IMR-90 (cell line): ENCODE results near the gene IGF1R. TPM values are rescaled to one million over a fixed set of nuclear protein-coding genes. Genes with fewer than 3 reads are reported as not detected.

Experiments
- ATAC-seq: fragments of 200-7000 bp; cut with Tn5 transposase; 2 replicates; pipeline ENCODE4 v1.9.1; 2020; ENCODE audit warnings: low read depth, mild to moderate bottlenecking, moderate library complexity
- BruUV-seq: library from RNA; stranded (reverse); fragments of 400-500 nt; replicated peaks from 2 replicates; lab custom pipeline; 2021; lab: Mats Ljungman, UMichigan
- CTCF ChIA-PET: fragments of 300-600 bp; formaldehyde crosslinking; extraction: SDS; loops from one replicate; lab custom pipeline; 2021; ENCODE audit warnings: antibody characterized with exemption; lab: Yijun Ruan, JAX
- POLR2A ChIA-PET: fragments of 300-600 bp; sonication (Branson Sonifier 250); formaldehyde crosslinking; loops from one replicate; lab custom pipeline; 2022; ENCODE audit warnings: antibody characterized with exemption; ENCODE audit not compliant: unreplicated experiment; lab: Charles Lee
- DNase-seq: peaks from one replicate; pipeline ENCODE4 v3.0.0; 2013
- H2AFZ ChIP-seq: replicated peaks from 2 replicates; pipeline ENCODE3; 2013; ENCODE audit warnings: low read length, mild to moderate bottlenecking; ENCODE audit not compliant: poor library complexity
- H2AK5ac ChIP-seq: 2 replicates; pipeline ENCODE4 v1.6.1; 2013; ENCODE audit warnings: low read depth, low read length, inconsistent platforms
- H2AK9ac ChIP-seq: replicated peaks from 2 replicates; pipeline ENCODE3; 2013; ENCODE audit warnings: mild to moderate bottlenecking, low read depth, low read length, moderate library complexity; ENCODE audit not compliant: poor library complexity
- H2BK120ac ChIP-seq: 2 replicates; pipeline ENCODE4 v1.6.1; 2013; ENCODE audit warnings: low read depth, low read length, inconsistent platforms
- H2BK15ac ChIP-seq: 3 replicates; pipeline ENCODE4 v1.6.1; 2013; ENCODE audit warnings: low read depth, low read length, inconsistent platforms
- H2BK20ac ChIP-seq: 2 replicates; pipeline ENCODE4 v1.6.1; 2013; ENCODE audit warnings: low read depth, mild to moderate bottlenecking, inconsistent platforms, low read length, moderate library complexity
- H2BK5ac ChIP-seq: 2 replicates; pipeline ENCODE4 v1.6.1; 2013; ENCODE audit warnings: mild to moderate bottlenecking, low read depth, low read length, inconsistent platforms; ENCODE audit not compliant: poor library complexity, severe bottlenecking
- H3K14ac ChIP-seq: replicated peaks from 2 replicates; pipeline ENCODE4 v1.6.1; 2013; ENCODE audit warnings: low read depth, low read length, inconsistent platforms
- H3K18ac ChIP-seq: 2 replicates; pipeline ENCODE4 v1.6.1; 2013; ENCODE audit warnings: low read depth, low read length, control low read depth
- H3K23ac ChIP-seq: 2 replicates; pipeline ENCODE4 v1.6.1; 2013; ENCODE audit warnings: low read depth, low read length, inconsistent platforms
- H3K27ac ChIP-seq: 2 replicates; pipeline ENCODE4 v1.5.1; 2013; ENCODE audit warnings: mild to moderate bottlenecking, control low read depth, low read length; ENCODE audit not compliant: insufficient read depth
- H3K27me3 ChIP-seq: 2 replicates; pipeline ENCODE4 v1.6.1; 2013; ENCODE audit warnings: low read length; ENCODE audit not compliant: control insufficient read depth, insufficient read depth
- H3K36me3 ChIP-seq: 2 replicates; pipeline ENCODE4 v1.6.1; 2013; ENCODE audit warnings: low read length, mixed read lengths; ENCODE audit not compliant: control insufficient read depth, insufficient read depth
- H3K4ac ChIP-seq: 2 replicates; pipeline ENCODE4 v1.6.1; 2013; ENCODE audit warnings: low read depth, low read length, inconsistent platforms
- H3K4me1 ChIP-seq: 2 replicates; pipeline ENCODE4 v1.6.1; 2013; ENCODE audit warnings: low read length, mixed read lengths; ENCODE audit not compliant: control insufficient read depth, insufficient read depth
- H3K4me2 ChIP-seq: 2 replicates; pipeline ENCODE4 v1.6.1; 2013; ENCODE audit warnings: low read depth, mild to moderate bottlenecking, control low read depth, low read length, moderate library complexity
- H3K4me3 ChIP-seq: 2 replicates; pipeline ENCODE4 v1.5.1; 2013; ENCODE audit warnings: low read depth, mild to moderate bottlenecking, control low read depth, low read length, moderate library complexity; ENCODE audit not compliant: insufficient read depth
- H3K56ac ChIP-seq: 2 replicates; pipeline ENCODE4 v1.6.1; 2013; ENCODE audit warnings: low read length, inconsistent platforms; ENCODE audit not compliant: insufficient read depth; ENCODE audit errors: extremely low read depth
- H3K79me1 ChIP-seq, 2 experiments: 2 replicates each; pipeline ENCODE4 v1.6.1; 2013; ENCODE audit warnings: low read length in 2 of 2, inconsistent platforms in 1 of 2, low read depth in 1 of 2
- H3K9ac ChIP-seq: 2 replicates; pipeline ENCODE4 v1.6.1; 2013; ENCODE audit warnings: low read depth, low read length, control low read depth
- H3K9me1 ChIP-seq: 2 replicates; pipeline ENCODE4 v1.6.1; 2013; ENCODE audit warnings: low read length, inconsistent platforms; ENCODE audit not compliant: insufficient read depth
- H3K9me3 ChIP-seq: 2 replicates; pipeline ENCODE4 v1.6.1; 2013; ENCODE audit warnings: low read length; ENCODE audit not compliant: control insufficient read depth, insufficient read depth
- H4K20me1 ChIP-seq: 2 replicates; pipeline ENCODE4 v1.6.1; 2013; ENCODE audit warnings: low read length, inconsistent platforms; ENCODE audit not compliant: insufficient read depth
- H4K5ac ChIP-seq: 2 replicates; pipeline ENCODE4 v1.6.1; 2013; ENCODE audit warnings: mild to moderate bottlenecking, low read depth, low read length, control low read depth
- H4K8ac ChIP-seq, 2 experiments: 2 replicates each; pipeline ENCODE4 v1.6.1; 2013; ENCODE audit warnings: low read depth in 2 of 2, low read length in 2 of 2, control low read depth in 1 of 2, inconsistent platforms in 1 of 2
- H4K91ac ChIP-seq: 2 replicates; pipeline ENCODE4 v1.6.1; 2013; ENCODE audit warnings: low read depth, low read length, inconsistent platforms; ENCODE audit not compliant: insufficient read depth
- BHLHE40 ChIP-seq: fragments of 150-350 bp; IDR thresholded peaks from 2 replicates; pipeline ENCODE4 v1.6.1; 2016; ENCODE audit warnings: mild to moderate bottlenecking, low read depth, low read length
- CEBPB ChIP-seq: IDR thresholded peaks from 2 replicates; pipeline ENCODE4 v1.6.1; 2012; ENCODE audit warnings: low read depth, low read length, improper control_type of control experiment
- CHD1 ChIP-seq: IDR thresholded peaks from 2 replicates; pipeline ENCODE4 v1.6.1; 2012; ENCODE audit warnings: low read depth, low read length, improper control_type of control experiment
- CTCF ChIP-seq: conservative IDR thresholded peaks from 2 replicates; pipeline ENCODE4 v1.5.1; 2012; ENCODE audit warnings: mild to moderate bottlenecking, low read depth, low read length, improper control_type of control experiment
- FOS ChIP-seq: fragments of 150-350 bp; IDR thresholded peaks from 2 replicates; pipeline ENCODE4 v1.6.1; 2016; ENCODE audit warnings: low read depth, low read length
- MAZ ChIP-seq: IDR thresholded peaks from 2 replicates; pipeline ENCODE4 v1.6.1; 2012; ENCODE audit warnings: low read depth, mild to moderate bottlenecking, low read length, improper control_type of control experiment, moderate library complexity, borderline replicate concordance
- MXI1 ChIP-seq: IDR thresholded peaks from 2 replicates; pipeline ENCODE4 v1.6.1; 2012; ENCODE audit warnings: low read depth, mild to moderate bottlenecking, low read length, moderate library complexity, borderline replicate concordance
- POLR2A ChIP-seq: IDR thresholded peaks from 2 replicates; pipeline ENCODE4 v1.6.1; 2012; ENCODE audit warnings: mild to moderate bottlenecking, low read depth, low read length
- RCOR1 ChIP-seq: IDR thresholded peaks from 2 replicates; pipeline ENCODE4 v1.6.1; 2012; ENCODE audit warnings: mild to moderate bottlenecking, low read length, improper control_type of control experiment; ENCODE audit not compliant: insufficient replicate concordance
- RFX5 ChIP-seq: IDR thresholded peaks from 2 replicates; pipeline ENCODE4 v1.8.0; 2012; ENCODE audit warnings: low read depth, mild to moderate bottlenecking, low read length, moderate library complexity
- SMC3 ChIP-seq: fragments of 150-350 bp; IDR thresholded peaks from 2 replicates; pipeline ENCODE4 v1.6.1; 2016; ENCODE audit warnings: low read depth, mild to moderate bottlenecking, antibody characterized with exemption, low read length, moderate library complexity
- WGBS, 2 experiments: methylation state at CpG; one replicate each; pipeline versions ENCODE4 v1.1.5 to v1.1.7; 2013; ENCODE audit warnings: missing lambda C conversion rate in 2 of 2; ENCODE audit not compliant: insufficient read length in 1 of 2; ENCODE audit errors: extremely low coverage in 2 of 2; 5-methylcytosine and 5-hydroxymethylcytosine counted together
- dilution Hi-C: fragments of 300-500 bp; cut with HindIII; formaldehyde crosslinking; loops from one replicate; pipeline ENCODE4 v1.14.3; 2018; ENCODE audit warnings: low sequenced_read_pairs; ENCODE audit not compliant: unreplicated experiment
- in situ Hi-C: fragments of 300-500 bp; cut with MboI; formaldehyde crosslinking; loops from 3 replicates; pipeline ENCODE4 v1.14.3; 2019; ENCODE audit warnings: low sequenced_read_pairs, inconsistent platforms, mixed read lengths
- intact Hi-C: fragments of 100-400 bp; cut with micrococcal nuclease; formaldehyde crosslinking; loops from 2 replicates; pipeline ENCODE4 v1.10.0; 2022
- polyA plus RNA-seq, 3 experiments: library from polyadenylated mRNA; depleted of rRNA; stranded (reverse); fragments of >200 nt; gene quantifications; 2 replicates each; pipeline ENCODE4 v1.2.3, GENCODE V29; 2012; ENCODE audit warnings: low replicate concordance in 1 of 3
- total RNA-seq: library from RNA; depleted of rRNA; stranded (reverse); fragments of >200 nt; gene quantifications from 2 replicates; pipeline ENCODE4 v1.2.3, GENCODE V29; 2012
- TF ChIP-seq, protein P1 (sequence below): fragments of 150-350 bp; IDR thresholded peaks from 2 replicates; pipeline ENCODE4 v1.6.1; 2016; ENCODE audit warnings: low read depth, mild to moderate bottlenecking, low read length, moderate library complexity, borderline replicate concordance
- TF ChIP-seq, protein P2 (sequence below): fragments of 150-350 bp; IDR thresholded peaks from 2 replicates; pipeline ENCODE4 v1.6.1; 2017; ENCODE audit warnings: mild to moderate bottlenecking, antibody characterized with exemption, low read length, low read depth

Gene IGF1R
- total and polyA plus RNA-seq, 2 of the 4 experiments (the other 2 are of a cell fraction) = 24.0 to 24.9 TPM

DNA sequence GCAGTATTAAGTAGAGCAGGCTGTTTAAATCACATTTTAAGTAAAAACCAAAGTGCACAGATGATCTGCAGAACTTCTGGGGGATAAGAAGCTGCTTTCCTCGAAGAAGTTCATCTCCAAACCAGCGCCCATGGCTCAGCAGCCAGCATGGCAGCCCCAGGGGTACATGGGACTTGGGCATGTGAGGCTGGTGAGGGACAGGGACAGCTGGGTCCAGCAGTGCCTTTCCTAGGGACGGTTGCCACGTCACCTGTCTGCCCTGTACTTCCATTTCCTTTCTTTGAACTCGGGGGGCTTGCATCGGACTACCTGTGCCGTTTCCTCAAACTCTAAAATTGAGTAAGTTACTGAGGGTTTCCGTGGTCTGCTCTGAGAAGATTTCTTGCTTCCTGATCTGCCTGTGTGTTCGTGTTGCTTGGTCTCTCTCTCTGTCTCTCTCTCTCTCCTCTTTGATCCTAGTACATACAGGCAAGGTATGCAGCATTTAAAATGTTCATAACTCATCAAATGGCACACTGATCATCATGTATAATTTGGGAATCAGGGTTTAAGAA is 67.6 kb downstream of the IGF1R start:
- Histone ChIP-seq H3K23ac (no peak overlapping the region), H2AFZ (no peak overlapping the region), H3K56ac (no peak overlapping the region), H3K27me3 (no peaks in the 10 kb centered on the region), H3K36me3 (peaks cover 11% of the 10 kb centered on the region), H3K14ac (no peak overlapping the region), H2BK15ac (no peak overlapping the region), H4K20me1 (peaks cover 99% of the 10 kb centered on the region), H2AK9ac (no peak overlapping the region), H4K5ac (no peak overlapping the region), H3K18ac (no peak overlapping the region), H3K9me1 (peaks cover 56% of the 10 kb centered on the region), H2BK5ac (no peak overlapping the region), H4K91ac (no peak overlapping the region), H3K79me1 (peaks cover 32 to 95% of the 10 kb centered on the region in 2 experiments), H3K4me2 (no peak overlapping the region), H2BK120ac (no peak overlapping the region), H4K8ac (no peak overlapping the region), H3K4ac (no peak overlapping the region), H3K4me1 (peaks cover 34% of the 10 kb centered on the region), H2AK5ac (no peak overlapping the region), H3K9ac (no peak overlapping the region), H3K4me3 (no peak overlapping the region), H3K9me3 (peaks cover 9% of the 10 kb centered on the region), H2BK20ac (no peak overlapping the region), H3K27ac (no peak overlapping the region)
- in situ Hi-C loops = no loop called here
- TF ChIP-seq BHLHE40 = no peak
- no peak for TF ChIP-seq RFX5
- TF ChIP-seq, protein P1, sequence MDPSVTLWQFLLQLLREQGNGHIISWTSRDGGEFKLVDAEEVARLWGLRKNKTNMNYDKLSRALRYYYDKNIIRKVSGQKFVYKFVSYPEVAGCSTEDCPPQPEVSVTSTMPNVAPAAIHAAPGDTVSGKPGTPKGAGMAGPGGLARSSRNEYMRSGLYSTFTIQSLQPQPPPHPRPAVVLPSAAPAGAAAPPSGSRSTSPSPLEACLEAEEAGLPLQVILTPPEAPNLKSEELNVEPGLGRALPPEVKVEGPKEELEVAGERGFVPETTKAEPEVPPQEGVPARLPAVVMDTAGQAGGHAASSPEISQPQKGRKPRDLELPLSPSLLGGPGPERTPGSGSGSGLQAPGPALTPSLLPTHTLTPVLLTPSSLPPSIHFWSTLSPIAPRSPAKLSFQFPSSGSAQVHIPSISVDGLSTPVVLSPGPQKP = no peak
- no peak for TF ChIP-seq MXI1
- TF ChIP-seq POLR2A = no peak
- no peak for TF ChIP-seq MAZ
- TF ChIP-seq CHD1 = no peak
- no peak for TF ChIP-seq RCOR1
- no peak for TF ChIP-seq SMC3
- no peak for TF ChIP-seq FOS
- TF ChIP-seq, protein P2, sequence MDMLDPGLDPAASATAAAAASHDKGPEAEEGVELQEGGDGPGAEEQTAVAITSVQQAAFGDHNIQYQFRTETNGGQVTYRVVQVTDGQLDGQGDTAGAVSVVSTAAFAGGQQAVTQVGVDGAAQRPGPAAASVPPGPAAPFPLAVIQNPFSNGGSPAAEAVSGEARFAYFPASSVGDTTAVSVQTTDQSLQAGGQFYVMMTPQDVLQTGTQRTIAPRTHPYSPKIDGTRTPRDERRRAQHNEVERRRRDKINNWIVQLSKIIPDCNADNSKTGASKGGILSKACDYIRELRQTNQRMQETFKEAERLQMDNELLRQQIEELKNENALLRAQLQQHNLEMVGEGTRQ = no peak
- TF ChIP-seq CTCF = no peak
- TF ChIP-seq CEBPB = no peak
- ChIA-PET POLR2A (no interaction called here), CTCF (no interaction called here)
- dilution Hi-C loops = no loop called here
- no peak for ATAC-seq
- intact Hi-C loops = no loop called here
- BruUV-seq = no TSS peak
- DNase-seq = no peak
- WGBS, 2 experiments = no CpG with 5 or more reads among the region's 9 CpGs
